Stimulated activated CD8-positive, alpha-beta memory T cell treated with anti-CD3 and anti-CD28 coated beads, Interleukin-12 subunit alpha, Interleukin-12 subunit beta, amount 100 ng/mL, for 1 hour (primary cell): ENCODE measurements around the gene VSTM5.
"Not testable (repeated sequence)": the region's sequence is repeated elsewhere in the genome, so short reads cannot be mapped to it uniquely, and the experiment has no call there.

Experiments used
- DNase-seq: peaks from one replicate; pipeline ENCODE4 v3.0.0-alpha.2; 2020; ENCODE audit warnings: low read depth

VSTM5 gene

DNA sequence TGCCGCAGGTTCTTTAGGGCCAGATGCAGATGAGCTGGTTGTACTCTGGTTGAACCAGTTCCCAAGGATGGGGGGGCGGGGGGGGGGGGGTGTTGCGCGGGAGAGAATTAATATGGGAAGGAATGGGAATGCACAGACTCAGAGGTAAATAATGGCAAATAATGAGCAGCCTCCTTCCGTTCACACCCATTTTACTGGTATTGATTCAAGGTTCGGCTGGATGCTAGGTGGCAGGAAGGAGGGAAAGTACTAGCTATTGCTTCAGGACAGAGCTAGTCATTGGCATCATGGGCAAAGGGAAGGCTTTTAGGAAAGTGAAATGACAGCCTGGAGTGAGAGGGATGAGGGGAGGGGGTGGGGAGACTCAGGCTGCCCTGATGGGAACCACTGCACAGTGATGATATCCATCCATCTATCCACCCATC is at the start of gene VSTM5:
VSTM5 (minus strand) TSS at position 25 of the 425 bp plus-strand sequence. CDS start 116 bp downstream, outside the sequence.
- DNase-seq = no peak

- no peak for DNase-seq
Observed at GRCh38 chr11:93895106-93895862, 44.9 kb upstream of the VSTM5 start.

DNA sequence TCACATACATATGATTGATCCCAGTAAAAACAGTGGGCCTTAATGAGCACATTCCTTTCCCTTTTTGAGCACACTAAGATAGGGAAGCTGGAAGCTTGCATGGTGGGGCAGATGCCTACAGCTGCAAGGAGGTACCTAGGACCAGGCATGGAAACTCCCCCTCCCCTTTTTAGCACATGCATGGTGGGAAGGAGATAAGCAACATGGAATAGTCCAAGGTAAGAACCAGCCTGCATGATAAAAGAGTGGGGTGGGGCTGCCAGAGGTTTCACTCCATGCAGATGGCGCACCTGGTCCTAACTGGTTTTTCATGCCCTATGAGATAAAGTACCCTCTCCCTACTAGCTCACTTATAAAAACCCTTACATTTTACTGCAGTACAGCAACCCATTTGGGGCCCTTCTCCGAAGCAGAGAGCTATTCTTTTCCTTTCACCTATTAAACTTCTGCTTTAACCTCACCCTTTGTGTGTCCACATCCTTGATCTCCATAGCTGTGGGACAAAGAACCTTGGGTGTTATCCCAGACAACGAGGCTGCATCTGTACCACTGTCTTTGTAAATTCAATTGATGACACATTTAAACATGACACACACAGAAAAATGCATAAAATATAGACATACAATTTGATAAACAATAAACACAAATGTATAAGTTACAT is 40.1 kb upstream of the VSTM5 start:
- no peak for DNase-seq

DNA sequence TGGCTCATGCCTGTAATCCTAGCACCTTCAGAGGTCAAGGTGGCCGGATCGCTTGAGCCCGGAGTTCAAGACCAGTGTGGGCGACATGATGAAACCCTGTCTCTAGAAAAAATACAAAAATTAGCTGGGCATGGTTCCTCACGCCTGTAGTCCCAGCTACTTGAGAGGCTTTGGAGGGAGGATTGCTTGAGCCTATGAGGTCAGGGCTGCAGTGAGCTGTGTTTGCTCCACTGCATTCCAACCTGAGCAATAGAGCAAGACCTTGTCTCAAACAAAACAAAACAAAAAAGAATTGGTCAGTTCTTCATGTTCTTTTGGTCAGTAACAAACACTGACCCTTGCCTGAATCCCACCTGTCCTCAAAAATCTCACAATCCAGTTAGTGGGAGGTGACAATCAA is 36.7 kb upstream of the VSTM5 start:
- no peak for DNase-seq

DNA sequence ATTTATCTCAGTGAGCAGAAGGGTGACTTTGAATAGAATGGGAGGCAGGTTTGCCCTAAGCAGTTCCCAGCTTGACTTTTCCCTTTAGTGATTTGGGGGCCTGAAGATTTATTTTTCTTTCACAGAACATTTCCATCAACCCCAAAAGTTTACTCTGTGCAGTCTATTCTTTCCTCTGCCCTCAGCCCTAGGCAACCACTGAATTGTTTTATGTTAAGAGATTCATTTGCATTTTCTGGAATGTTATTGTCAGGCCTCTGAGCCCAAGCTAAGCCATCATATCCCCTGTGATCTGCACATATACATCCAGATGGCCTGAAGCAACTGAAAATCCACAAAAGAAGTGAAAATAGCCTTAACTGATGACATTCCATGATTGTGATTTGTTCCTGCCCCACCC is 28.7 kb upstream of the VSTM5 start:
- not testable (repeated sequence) for DNase-seq

GRCh38 chr11:93875637-93876036 is 25.2 kb upstream of the VSTM5 start:
- DNase-seq = no peak

- DNase-seq = no peak
Observed at GRCh38 chr11:93871526-93871925, 21.1 kb upstream of the VSTM5 start.

DNA sequence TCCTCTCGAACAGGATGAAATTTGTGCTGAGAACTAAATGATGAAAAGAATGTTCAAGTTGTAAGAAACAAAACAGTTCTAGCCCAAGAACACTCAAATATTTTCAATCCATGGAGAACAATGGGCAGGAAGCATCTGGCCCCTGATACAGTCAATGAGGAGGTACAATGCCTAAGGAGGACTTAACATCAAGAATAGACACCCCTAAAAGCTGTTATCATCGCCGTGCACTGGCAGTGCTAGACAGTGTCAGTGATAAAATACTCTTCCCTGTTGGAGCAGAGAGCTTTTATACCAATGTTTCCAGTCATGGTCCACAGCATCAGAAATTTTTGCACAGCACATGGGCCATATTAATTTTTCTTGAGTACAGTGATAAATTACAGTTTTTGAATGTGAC is 20.2 kb upstream of the VSTM5 start:
- DNase-seq = no peak

GRCh38 chr11:93869830-93870229 is 19.4 kb upstream of the VSTM5 start:
- no peak for DNase-seq

- not testable (repeated sequence) for DNase-seq
Observed at GRCh38 chr11:93868404-93868803, 18.0 kb upstream of the VSTM5 start.

- no peak for DNase-seq
Observed at GRCh38 chr11:93861808-93862207, 11.4 kb upstream of the VSTM5 start.

DNA sequence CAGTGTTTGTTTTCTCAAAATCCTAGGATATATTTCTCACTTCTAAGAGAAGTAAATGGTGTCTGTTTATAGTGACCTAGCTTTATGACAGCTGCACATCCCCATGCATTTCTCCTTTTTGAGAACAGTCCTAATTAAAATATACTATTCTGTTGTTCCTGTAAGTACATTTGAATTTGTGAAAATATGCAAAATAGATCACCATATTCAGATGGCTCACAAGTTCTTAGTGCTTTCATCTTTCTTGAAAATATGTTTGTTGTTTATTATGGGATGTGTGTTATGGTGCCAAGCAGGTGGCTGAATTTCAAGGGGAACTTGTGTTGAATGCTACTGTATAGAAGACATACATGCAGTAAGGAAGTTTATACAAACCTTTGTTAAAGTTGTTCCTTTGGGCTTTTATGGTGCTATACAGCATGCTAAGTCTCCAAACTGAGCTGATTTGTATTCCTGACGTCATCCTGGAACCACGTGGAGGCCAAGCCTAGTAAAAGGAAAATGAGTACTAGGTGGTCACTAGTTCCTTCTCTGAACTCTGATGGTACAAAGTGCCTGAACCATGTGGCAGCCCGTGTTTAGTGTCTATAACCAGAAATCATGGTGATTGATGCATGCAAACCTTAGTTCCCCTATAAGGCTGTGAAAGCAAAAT is 7.8 kb upstream of the VSTM5 start:
- no peak for DNase-seq

GRCh38 chr11:93857413-93858120 is 7.1 kb upstream of the VSTM5 start:
- no peak for DNase-seq

- no peak for DNase-seq
Observed at GRCh38 chr11:93852242-93852641, 1.8 kb upstream of the VSTM5 start.

- no peak for DNase-seq
Observed at GRCh38 chr11:93849751-93850593, 446 bp downstream of the VSTM5 start.

DNA sequence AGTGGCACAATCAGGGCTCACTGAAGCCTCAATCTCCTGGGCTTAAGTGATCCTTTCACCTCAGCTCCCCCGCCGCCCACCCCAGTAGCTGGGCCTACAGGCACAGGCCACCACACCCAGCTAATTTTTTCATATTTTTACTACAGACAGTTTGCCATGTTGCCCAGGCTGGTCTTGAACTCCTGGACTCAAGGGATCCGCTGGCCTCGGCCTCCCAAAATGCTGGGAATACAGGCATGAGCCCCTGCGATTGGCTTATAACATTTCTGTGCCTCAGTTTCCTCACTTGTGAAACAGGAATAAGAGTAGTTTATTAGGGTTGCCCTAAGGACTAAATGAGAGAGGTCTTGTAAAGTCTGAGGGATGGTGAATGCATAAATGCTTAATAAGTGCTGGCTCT is 1.2 kb downstream of the VSTM5 start:
- no peak for DNase-seq

DNA sequence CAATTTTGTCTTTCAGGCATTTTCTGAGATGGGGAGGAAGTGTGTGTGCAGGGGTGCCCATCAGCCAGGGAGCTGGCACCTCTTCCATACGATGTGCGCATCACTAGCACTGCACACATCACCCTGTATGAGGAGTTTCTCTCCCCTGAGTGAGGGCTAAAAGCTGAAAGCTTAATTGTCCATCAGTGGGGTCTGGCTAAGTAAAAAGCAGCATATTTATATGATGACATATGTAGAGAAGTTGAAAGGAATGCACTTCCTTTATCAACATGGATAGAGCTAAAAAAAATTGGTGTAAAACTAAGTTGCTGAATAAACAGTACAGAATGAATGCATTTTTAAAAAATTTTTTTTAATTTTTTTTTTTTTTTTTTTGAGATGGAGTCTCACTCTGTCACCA is 4.0 kb downstream of the VSTM5 start:
- no peak for DNase-seq

GRCh38 chr11:93845181-93846092 is 5.0 kb downstream of the VSTM5 start:
- DNase-seq = no peak

DNA sequence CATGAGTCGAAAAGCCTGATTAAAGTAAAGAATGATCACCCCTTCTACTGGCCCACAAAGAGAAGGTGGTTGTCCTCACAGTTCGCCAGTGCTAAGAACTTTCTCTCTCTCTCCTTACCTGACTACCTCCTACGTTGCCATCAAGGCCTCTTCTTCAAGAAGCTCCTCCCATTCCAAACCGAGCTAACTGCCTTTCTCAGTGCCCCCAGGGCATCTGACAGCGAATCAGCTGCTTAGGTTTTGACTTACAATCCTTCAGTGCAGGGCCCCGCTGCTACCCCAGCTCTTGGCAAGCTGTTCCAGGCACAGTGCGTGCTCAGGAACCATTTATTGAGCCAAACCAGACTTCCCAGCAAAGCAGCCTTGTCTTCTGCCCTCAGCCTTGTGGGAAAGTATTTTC is 5.8 kb downstream of the VSTM5 start:
- no peak for DNase-seq

DNA sequence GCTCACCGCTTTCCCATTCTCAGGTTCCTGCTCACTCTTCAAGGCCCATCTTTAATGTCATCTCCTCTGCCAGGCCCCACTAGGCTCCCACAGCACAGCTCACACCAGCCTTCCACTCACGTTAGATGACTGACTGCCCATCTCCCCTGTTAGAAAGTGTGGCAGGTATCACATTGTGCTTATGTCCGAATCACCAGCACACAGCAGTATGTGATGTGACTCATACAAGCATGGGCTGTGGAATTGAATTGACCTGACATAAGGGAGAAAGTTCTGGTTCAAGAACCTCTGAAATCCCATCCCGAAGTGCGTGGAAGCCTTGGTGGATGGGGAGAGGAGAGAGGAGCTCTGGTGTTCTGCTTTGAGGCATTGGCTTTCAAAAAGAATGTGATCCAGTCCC is 6.5 kb downstream of the VSTM5 start:
- DNase-seq = no peak

- DNase-seq = no peak
Observed at GRCh38 chr11:93842461-93842860, 8.0 kb downstream of the VSTM5 start.
